Measurements from ENCODE around the gene PELI2.

The PELI2 gene

DNA sequence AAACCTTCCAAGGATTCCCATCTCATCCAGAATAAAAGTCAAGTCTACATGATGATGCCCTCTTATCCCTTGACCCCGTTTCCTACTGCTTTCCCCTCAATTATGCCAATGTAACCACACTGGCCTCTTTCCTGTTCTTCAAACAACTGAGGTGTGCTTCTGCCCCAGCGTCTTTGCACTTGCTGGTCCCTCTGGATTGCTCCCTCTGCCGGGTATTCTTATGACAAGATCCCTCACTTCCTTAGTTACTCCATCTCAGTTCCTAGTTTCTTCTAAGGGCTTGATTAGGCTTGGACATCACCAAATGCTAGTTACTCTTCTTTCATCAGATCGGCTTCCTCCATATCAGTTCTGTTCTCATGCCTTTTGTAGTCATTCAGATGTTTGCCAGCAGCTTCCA lies 32.7 kb upstream of the PELI2 start:
- Histone ChIP-seq H3K4me1 (ENCODE audit: insufficient read depth, poor library complexity, severe bottlenecking) (no peaks in the 10 kb centered on the region), H3K27ac (ENCODE audit: poor library complexity, severe bottlenecking) (no peak overlapping the region), H3K9me3 (ENCODE audit: severe bottlenecking) (no peaks in the 10 kb centered on the region), H3K27me3 (ENCODE audit: insufficient read depth, poor library complexity, severe bottlenecking) (no peaks in the 10 kb centered on the region), H3K4me3 (ENCODE audit: severe bottlenecking) (no peak overlapping the region), H3K36me3 (ENCODE audit: low read depth) (no peaks in the 10 kb centered on the region)
- DNase-seq (ENCODE audit: low spot score) (no peak), ATAC-seq (ENCODE audit: low read depth) (no peak)
- TF ChIP-seq, protein P1, sequence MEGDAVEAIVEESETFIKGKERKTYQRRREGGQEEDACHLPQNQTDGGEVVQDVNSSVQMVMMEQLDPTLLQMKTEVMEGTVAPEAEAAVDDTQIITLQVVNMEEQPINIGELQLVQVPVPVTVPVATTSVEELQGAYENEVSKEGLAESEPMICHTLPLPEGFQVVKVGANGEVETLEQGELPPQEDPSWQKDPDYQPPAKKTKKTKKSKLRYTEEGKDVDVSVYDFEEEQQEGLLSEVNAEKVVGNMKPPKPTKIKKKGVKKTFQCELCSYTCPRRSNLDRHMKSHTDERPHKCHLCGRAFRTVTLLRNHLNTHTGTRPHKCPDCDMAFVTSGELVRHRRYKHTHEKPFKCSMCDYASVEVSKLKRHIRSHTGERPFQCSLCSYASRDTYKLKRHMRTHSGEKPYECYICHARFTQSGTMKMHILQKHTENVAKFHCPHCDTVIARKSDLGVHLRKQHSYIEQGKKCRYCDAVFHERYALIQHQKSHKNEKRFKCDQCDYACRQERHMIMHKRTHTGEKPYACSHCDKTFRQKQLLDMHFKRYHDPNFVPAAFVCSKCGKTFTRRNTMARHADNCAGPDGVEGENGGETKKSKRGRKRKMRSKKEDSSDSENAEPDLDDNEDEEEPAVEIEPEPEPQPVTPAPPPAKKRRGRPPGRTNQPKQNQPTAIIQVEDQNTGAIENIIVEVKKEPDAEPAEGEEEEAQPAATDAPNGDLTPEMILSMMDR (IDR thresholded peaks at IDR 0.05; ENCODE audit: poor library complexity, severe bottlenecking) = no peak

DNA sequence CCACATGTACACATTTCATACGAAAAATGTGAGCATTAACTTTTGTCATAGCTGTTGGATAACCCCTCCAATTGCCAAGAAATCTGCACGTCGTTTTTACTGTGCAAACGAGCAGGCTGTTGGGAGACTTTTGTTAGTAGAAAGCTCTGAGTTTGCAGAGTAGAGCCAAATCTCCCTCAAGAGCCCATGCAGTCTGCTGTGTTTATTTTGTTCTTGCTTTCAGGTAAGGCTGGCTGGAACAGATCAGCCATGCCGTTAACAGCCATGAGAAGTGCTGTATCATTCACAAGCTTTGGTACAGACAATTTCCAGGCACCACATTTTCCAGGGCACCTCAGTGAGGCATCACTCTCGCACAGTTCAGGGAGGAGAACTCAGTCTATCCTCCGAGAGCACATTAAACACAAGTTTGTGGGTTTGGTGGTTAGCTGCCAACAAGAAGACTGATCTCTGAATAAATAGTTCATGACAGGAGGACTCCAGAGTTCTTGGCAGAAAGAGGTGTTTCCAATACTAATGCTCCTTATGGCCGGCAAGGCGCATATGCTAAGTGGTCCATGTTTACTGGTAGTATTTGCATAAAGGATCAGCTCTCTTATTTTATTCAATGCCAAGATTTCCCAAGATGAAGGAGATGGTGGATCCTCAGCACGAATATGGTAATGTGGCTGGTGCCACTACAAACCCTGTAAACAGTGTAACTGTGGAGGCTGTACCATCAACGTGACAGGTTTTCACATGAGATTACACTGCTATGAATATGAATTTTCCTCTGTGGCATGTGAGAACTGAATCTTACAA lies 30.3 kb upstream of the PELI2 start:
- H3K27ac ChIP-seq (ENCODE audit: poor library complexity, severe bottlenecking) = no peak overlapping the region
- H3K36me3 ChIP-seq (ENCODE audit: low read depth) = no peaks in the 10 kb centered on the region
- H3K9me3 ChIP-seq (ENCODE audit: severe bottlenecking) = no peaks in the 10 kb centered on the region
- H3K4me3 ChIP-seq (ENCODE audit: severe bottlenecking) = no peak overlapping the region
- no peaks in the 10 kb centered on the region for H3K27me3 ChIP-seq (ENCODE audit: insufficient read depth, poor library complexity, severe bottlenecking)
- TF ChIP-seq, protein P1 (IDR thresholded peaks at IDR 0.05; ENCODE audit: poor library complexity, severe bottlenecking) = no peak
- H3K4me1 ChIP-seq (ENCODE audit: insufficient read depth, poor library complexity, severe bottlenecking) = no peaks in the 10 kb centered on the region
- no peak for ATAC-seq (ENCODE audit: low read depth)
- DNase-seq (ENCODE audit: low spot score) = no peak

DNA sequence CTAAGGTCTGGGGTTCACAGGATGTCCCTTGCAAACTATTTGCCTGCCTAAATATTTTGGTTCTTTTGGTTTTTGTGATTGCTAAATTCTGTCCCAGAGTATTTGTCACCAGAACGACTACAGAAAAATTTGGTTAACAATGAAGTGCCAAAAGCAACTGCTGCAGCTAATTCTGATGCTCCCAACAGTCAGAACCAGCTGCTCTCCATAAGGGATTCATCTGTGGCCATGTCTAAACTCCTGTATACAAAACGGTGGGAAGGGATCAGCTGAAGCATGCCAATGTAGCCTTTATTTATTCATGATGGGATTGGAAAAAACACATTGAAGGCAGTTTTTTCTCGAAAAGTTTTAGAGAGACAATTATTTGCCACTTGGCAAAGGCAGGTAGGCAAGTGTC lies 29.3 kb upstream of the PELI2 start:
- Histone ChIP-seq H3K4me3 (ENCODE audit: severe bottlenecking) (no peak overlapping the region), H3K9me3 (ENCODE audit: severe bottlenecking) (no peaks in the 10 kb centered on the region), H3K4me1 (ENCODE audit: insufficient read depth, poor library complexity, severe bottlenecking) (no peaks in the 10 kb centered on the region), H3K36me3 (ENCODE audit: low read depth) (no peaks in the 10 kb centered on the region), H3K27me3 (ENCODE audit: insufficient read depth, poor library complexity, severe bottlenecking) (no peaks in the 10 kb centered on the region), H3K27ac (ENCODE audit: poor library complexity, severe bottlenecking) (no peak overlapping the region)
- DNase-seq (ENCODE audit: low spot score) (no peak), ATAC-seq (ENCODE audit: low read depth) (no peak)
- TF ChIP-seq, protein P1 (IDR thresholded peaks at IDR 0.05; ENCODE audit: poor library complexity, severe bottlenecking) = no peak

GRCh38 chr14:56092763-56093162 lies 25.4 kb upstream of the PELI2 start:
- H3K4me3 ChIP-seq (ENCODE audit: severe bottlenecking) = no peak overlapping the region
- peak; percentile 40; the same call in 2 of the 3 replicates for ATAC-seq (ENCODE audit: low read depth)
- H3K9me3 ChIP-seq (ENCODE audit: severe bottlenecking) = no peaks in the 10 kb centered on the region
- no peak for DNase-seq (ENCODE audit: low spot score)
- H3K27me3 ChIP-seq (ENCODE audit: insufficient read depth, poor library complexity, severe bottlenecking) = no peaks in the 10 kb centered on the region
- H3K27ac ChIP-seq (ENCODE audit: poor library complexity, severe bottlenecking) = no peak overlapping the region
- TF ChIP-seq, protein P1 (IDR thresholded peaks at IDR 0.05; ENCODE audit: poor library complexity, severe bottlenecking) = no peak
- no peaks in the 10 kb centered on the region for H3K4me1 ChIP-seq (ENCODE audit: insufficient read depth, poor library complexity, severe bottlenecking)
- H3K36me3 ChIP-seq (ENCODE audit: low read depth) = no peaks in the 10 kb centered on the region

GRCh38 chr14:56094076-56094475 lies 24.1 kb upstream of the PELI2 start:
- TF ChIP-seq, protein P1 (IDR thresholded peaks at IDR 0.05; ENCODE audit: poor library complexity, severe bottlenecking) = no peak

More at GRCh38 chr14:56094076-56094475, 24.1 kb upstream of the PELI2 start:
- Histone ChIP-seq H3K36me3 (ENCODE audit: low read depth) (no peaks in the 10 kb centered on the region), H3K4me3 (ENCODE audit: severe bottlenecking) (no peak overlapping the region), H3K4me1 (ENCODE audit: insufficient read depth, poor library complexity, severe bottlenecking) (no peaks in the 10 kb centered on the region), H3K27me3 (ENCODE audit: insufficient read depth, poor library complexity, severe bottlenecking) (no peaks in the 10 kb centered on the region), H3K27ac (ENCODE audit: poor library complexity, severe bottlenecking) (no peak overlapping the region), H3K9me3 (ENCODE audit: severe bottlenecking) (no peaks in the 10 kb centered on the region)
- ATAC-seq (ENCODE audit: low read depth) = no peak
- DNase-seq (ENCODE audit: low spot score) = no peak

Data from RWPE2 (cell line).